ENCODE data around the gene METTL8. TPM values are rescaled to one million over a fixed set of nuclear protein-coding genes. Genes with fewer than 3 reads are reported as not detected.

METTL8 gene
- total and polyA plus RNA-seq, 3 donors from 2014 or later = 21.7 to 34.3 (median 24.3) TPM

DNA sequence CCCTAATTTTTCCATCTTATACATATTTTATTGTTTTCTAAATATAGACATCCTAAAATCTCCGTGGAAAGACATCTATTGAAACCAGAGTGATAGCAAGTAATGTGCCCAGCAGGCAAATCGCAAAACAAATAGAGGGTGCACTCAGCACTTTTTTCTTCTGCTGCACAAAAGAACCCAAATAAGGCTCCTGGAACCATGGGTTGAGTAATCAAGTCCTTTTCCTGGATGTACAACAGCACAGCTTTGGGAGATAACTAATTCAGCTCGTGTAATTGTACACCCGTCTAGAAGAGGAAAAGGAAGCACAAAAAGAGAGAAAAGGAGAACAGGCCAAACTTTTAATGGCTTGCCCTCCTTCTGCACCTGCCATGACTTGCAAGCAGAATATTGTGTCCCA is 146.2 kb downstream of the METTL8 start:
- Histone ChIP-seq H3K4me1 (no peaks in the 10 kb centered on the region), H3K4me3 (no peak overlapping the region), H3K27ac (no peak overlapping the region), H3K9me3 (no peaks in the 10 kb centered on the region), H3K27me3 (no peaks in the 10 kb centered on the region), H3K36me3 (ENCODE audit: low read depth, missing control alignments) (no peaks in the 10 kb centered on the region)
- 66 to 74% methylated on average over 4 of the region's 4 CpGs for WGBS, 2 donors
- intact Hi-C loops (cut with DNase I; ENCODE audit: low total_unique reads) = no loop called here
- DNase-seq = no peak
- no peak for TF ChIP-seq POLR2A (IDR thresholded peaks at IDR 0.05)
- TF ChIP-seq, protein P1, sequence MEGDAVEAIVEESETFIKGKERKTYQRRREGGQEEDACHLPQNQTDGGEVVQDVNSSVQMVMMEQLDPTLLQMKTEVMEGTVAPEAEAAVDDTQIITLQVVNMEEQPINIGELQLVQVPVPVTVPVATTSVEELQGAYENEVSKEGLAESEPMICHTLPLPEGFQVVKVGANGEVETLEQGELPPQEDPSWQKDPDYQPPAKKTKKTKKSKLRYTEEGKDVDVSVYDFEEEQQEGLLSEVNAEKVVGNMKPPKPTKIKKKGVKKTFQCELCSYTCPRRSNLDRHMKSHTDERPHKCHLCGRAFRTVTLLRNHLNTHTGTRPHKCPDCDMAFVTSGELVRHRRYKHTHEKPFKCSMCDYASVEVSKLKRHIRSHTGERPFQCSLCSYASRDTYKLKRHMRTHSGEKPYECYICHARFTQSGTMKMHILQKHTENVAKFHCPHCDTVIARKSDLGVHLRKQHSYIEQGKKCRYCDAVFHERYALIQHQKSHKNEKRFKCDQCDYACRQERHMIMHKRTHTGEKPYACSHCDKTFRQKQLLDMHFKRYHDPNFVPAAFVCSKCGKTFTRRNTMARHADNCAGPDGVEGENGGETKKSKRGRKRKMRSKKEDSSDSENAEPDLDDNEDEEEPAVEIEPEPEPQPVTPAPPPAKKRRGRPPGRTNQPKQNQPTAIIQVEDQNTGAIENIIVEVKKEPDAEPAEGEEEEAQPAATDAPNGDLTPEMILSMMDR (IDR thresholded peaks at IDR 0.05) = no peak

DNA sequence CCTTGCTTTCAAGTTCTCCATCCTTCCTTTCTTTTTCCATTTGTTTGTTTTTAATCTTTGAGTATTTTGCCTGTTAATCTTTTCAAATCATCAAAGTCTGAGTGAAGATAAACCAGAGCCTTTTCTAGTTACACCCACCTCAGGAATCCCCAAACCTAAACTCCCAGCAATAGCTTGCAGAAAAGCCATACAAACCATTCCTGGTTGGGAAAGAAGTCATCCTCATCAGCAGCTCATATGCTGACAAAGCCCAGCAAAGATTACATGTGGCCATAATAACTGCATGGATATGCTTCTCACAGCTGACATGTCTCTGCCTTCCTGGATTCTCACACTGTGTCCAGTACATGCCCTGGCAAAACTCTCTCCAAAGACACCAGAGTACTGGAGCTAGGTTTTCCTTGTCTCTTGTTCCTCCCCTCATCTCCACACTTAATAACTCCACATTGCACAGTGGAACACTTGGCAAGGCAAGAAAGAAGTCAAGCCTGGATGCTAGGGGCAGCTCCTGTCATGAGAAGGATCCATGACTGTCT is 146.7 kb downstream of the METTL8 start:
- Histone ChIP-seq H3K27me3 (no peaks in the 10 kb centered on the region), H3K36me3 (ENCODE audit: low read depth, missing control alignments) (no peaks in the 10 kb centered on the region), H3K9me3 (no peaks in the 10 kb centered on the region), H3K4me1 (no peaks in the 10 kb centered on the region), H3K27ac (no peak overlapping the region), H3K4me3 (no peak overlapping the region)
- intact Hi-C loops (cut with DNase I; ENCODE audit: low total_unique reads) = no loop called here
- DNase-seq = no peak
- TF ChIP-seq, protein P1 (IDR thresholded peaks at IDR 0.05) = no peak
- no peak for TF ChIP-seq POLR2A (IDR thresholded peaks at IDR 0.05)

DNA sequence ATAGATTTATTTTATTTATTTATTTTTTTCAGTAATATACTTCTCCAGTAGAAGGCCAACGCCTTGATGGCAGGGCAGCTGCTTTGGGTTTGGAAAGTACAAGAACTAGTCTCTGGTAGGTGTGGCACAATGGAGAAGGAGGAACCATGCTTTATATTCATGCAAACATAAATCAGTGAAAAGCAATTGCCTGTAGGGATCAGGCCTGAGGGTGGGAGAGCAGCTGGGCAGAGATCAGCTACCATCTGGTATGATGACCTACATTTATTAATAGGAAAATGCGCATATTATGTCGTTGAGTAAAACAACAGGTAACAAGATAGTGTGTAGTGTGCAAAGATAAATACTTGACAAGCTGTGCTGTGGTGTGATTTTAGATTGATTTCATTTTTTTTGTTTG is 152.7 kb downstream of the METTL8 start:
- Histone ChIP-seq H3K27ac (no peak overlapping the region), H3K36me3 (ENCODE audit: low read depth, missing control alignments) (no peaks in the 10 kb centered on the region), H3K9me3 (no peaks in the 10 kb centered on the region), H3K27me3 (no peaks in the 10 kb centered on the region), H3K4me1 (no peaks in the 10 kb centered on the region), H3K4me3 (no peak overlapping the region)
- DNase-seq = no peak
- WGBS, 2 donors = 88 to 93% methylated on average over 3 of the region's 3 CpGs
- intact Hi-C loops (cut with DNase I; ENCODE audit: low total_unique reads) = no loop called here
- TF ChIP-seq, protein P1 (IDR thresholded peaks at IDR 0.05) = no peak
- no peak for TF ChIP-seq POLR2A (IDR thresholded peaks at IDR 0.05)

DNA sequence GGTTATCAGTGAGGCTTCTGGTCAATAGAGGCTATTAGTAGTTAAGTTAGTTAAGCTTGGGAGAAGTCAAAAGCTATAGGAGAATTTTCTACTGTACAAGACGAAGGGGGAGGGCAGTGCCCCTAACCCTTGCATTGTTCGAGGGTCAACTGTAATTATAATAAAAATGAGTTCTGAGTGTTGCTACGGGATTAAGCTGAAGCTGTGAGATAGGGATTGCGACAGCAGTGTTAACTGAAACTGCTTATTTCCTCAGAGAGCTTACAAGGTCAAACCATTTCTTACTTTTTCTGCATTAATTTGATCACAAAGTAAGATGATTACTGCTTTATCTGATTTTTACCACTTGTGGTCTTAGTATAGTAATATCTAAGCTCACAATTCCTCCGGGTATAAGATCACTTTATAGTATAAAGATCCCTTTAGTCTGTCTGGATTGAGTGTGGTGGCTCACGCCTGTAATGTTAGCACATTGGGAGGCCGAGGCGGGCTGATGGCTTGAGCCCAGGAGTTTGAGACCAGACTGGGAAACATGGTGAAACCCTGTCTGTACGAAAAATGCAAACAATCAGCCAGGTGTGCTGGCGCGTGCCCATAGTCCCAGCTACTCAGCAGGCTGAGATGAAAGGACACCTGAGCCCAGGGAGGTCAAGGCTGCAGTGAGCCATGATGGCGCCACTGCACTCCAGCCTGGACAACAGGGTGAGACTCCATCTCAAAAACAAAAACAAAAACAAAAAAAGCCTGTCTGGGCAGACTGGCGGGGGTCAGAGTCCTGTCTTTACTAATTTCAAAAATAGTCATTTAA is 153.6 kb downstream of the METTL8 start:
- no peak for DNase-seq
- WGBS, 2 donors = 89 to 90% methylated on average over 13 of the region's 13 CpGs
- intact Hi-C loops (cut with DNase I; ENCODE audit: low total_unique reads) = no loop called here
- TF ChIP-seq, protein P1 (IDR thresholded peaks at IDR 0.05) = no peak
- no peak for TF ChIP-seq POLR2A (IDR thresholded peaks at IDR 0.05)
- Histone ChIP-seq H3K36me3 (ENCODE audit: low read depth, missing control alignments) (no peaks in the 10 kb centered on the region), H3K27me3 (no peaks in the 10 kb centered on the region), H3K4me3 (no peak overlapping the region), H3K9me3 (no peaks in the 10 kb centered on the region), H3K4me1 (no peaks in the 10 kb centered on the region), H3K27ac (no peak overlapping the region)

DNA sequence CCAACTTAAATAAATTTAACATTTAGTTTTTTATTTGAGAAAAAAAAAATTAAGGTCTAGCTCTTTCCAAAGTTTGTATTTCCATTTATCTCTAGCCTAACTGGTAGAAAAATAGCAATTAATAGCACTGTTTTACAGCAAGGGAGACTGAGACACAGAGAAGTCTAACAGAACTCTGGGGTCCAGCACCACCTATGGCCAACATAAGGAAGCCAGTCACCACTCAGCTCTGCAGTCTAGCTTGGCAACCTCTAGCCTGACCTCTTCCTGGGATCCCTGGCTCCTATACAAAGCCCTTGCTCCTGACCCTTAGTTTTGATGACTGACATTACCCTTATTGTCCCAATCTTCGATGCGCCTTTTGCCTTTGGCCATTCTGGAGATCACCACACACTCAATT is 159.0 kb downstream of the METTL8 start:
- no peak for DNase-seq
- TF ChIP-seq, protein P1 (IDR thresholded peaks at IDR 0.05) = no peak
- no peak for TF ChIP-seq POLR2A (IDR thresholded peaks at IDR 0.05)
- 100% methylated on average over 2 of the region's 2 CpGs for WGBS, 2 donors
- intact Hi-C loops (cut with DNase I; ENCODE audit: low total_unique reads) = no loop called here
- Histone ChIP-seq H3K4me3 (no peak overlapping the region), H3K27me3 (no peaks in the 10 kb centered on the region), H3K36me3 (ENCODE audit: low read depth, missing control alignments) (no peaks in the 10 kb centered on the region), H3K9me3 (no peaks in the 10 kb centered on the region), H3K27ac (no peak overlapping the region), H3K4me1 (peaks cover 16% of the 10 kb centered on the region)
